Measurements from ENCODE around the gene ZNF43. TPM values are rescaled to one million over a fixed set of nuclear protein-coding genes. Genes with fewer than 3 reads are reported as not detected.
A peak's percentile ranks its signal among the peaks of the same experiment; 100 is the strongest.
"Not testable (repeated sequence)": the region's sequence is repeated elsewhere in the genome, so short reads cannot be mapped to it uniquely, and the experiment has no call there.

The ZNF43 gene
- total RNA-seq, 8 experiments from 2014 or later, result 1.3 to 32.5 (median 13.7) TPM

GRCh38 chr19:21843081-21843480 is 7.1 kb upstream of the ZNF43 start:
- Histone ChIP-seq H3K4me3 (no peak overlapping the region), H3K27ac (no peak overlapping the region), H3K4me1 (replicated peaks in 1 of 2) (no peaks in the 10 kb centered on the region)
- no peak for ATAC-seq (replicated peaks in 6 of 8)
- in situ Hi-C loops (cut with MboI; ENCODE audit: low pct_unique_long_range_greater_than_20kb in 2 of 9, low sequenced_read_pairs in 9 of 9, unreplicated experiment in 9 of 9), result no loop called here
- WGBS, 10 experiments, result 69 to 100% (median 93%) methylated on average over 1 to 2 of the region's 5 CpGs; no CpG with 5 or more reads in 1 of the 10 experiments

GRCh38 chr19:21841488-21842097 is 5.6 kb upstream of the ZNF43 start:
- peaks cover under 1 to 1% of the 10 kb centered on the region in 2 donors for H3K4me1 ChIP-seq (replicated peaks in 1 of 2)
- ATAC-seq (replicated peaks in 6 of 8), result no peak
- no peak overlapping the region for H3K27ac ChIP-seq
- in situ Hi-C loops (cut with MboI; ENCODE audit: low pct_unique_long_range_greater_than_20kb in 2 of 9, low sequenced_read_pairs in 9 of 9, unreplicated experiment in 9 of 9), result no loop called here
- no peak overlapping the region for H3K4me3 ChIP-seq
- WGBS, 10 experiments, result 60 to 100% (median 100%) methylated on average over 1 of the region's 1 CpG; no CpG with 5 or more reads in 5 of the 10 experiments

GRCh38 chr19:21841081-21841480 is 5.1 kb upstream of the ZNF43 start:
- no peak for ATAC-seq (replicated peaks in 6 of 8)
- Histone ChIP-seq H3K4me1 (replicated peaks in 1 of 2) (peaks cover 3 to 5% of the 10 kb centered on the region in 2 donors), H3K4me3 (no peak overlapping the region), H3K27ac (no peak overlapping the region)
- in situ Hi-C loops (cut with MboI; ENCODE audit: low pct_unique_long_range_greater_than_20kb in 2 of 9, low sequenced_read_pairs in 9 of 9, unreplicated experiment in 9 of 9), result no loop called here
- WGBS, 10 experiments, result 63 to 100% (median 88%) methylated on average over 1 to 4 of the region's 5 CpGs; no CpG with 5 or more reads in 3 of the 10 experiments

GRCh38 chr19:21839976-21840375 is 4.0 kb upstream of the ZNF43 start:
- no peak for ATAC-seq (replicated peaks in 6 of 8)
- Histone ChIP-seq H3K27ac (no peak overlapping the region), H3K4me1 (replicated peaks in 1 of 2) (peaks cover 3 to 5% of the 10 kb centered on the region in 2 donors), H3K4me3 (no peak overlapping the region)
- in situ Hi-C loops (cut with MboI; ENCODE audit: low pct_unique_long_range_greater_than_20kb in 2 of 9, low sequenced_read_pairs in 9 of 9, unreplicated experiment in 9 of 9), result no loop called here
- 83% methylated on average over 1 of the region's 1 CpG; no CpG with 5 or more reads in 9 of the 10 experiments for WGBS, 10 experiments

GRCh38 chr19:21838646-21839045 is 2.7 kb upstream of the ZNF43 start:
- 71 to 100% (median 100%) methylated on average over 1 to 4 of the region's 4 CpGs; no CpG with 5 or more reads in 3 of the 10 experiments for WGBS, 10 experiments

GRCh38 chr19:21835429-21835809 is 563 bp downstream of the ZNF43 start:
- no peak for ATAC-seq (replicated peaks in 6 of 8)
- H3K4me3 ChIP-seq, result peak overlapping the region; percentile 56 to 92 (median 77)
- peaks cover 3 to 5% of the 10 kb centered on the region in 2 donors for H3K4me1 ChIP-seq (replicated peaks in 1 of 2)
- in situ Hi-C loops (cut with MboI; ENCODE audit: low pct_unique_long_range_greater_than_20kb in 2 of 9, low sequenced_read_pairs in 9 of 9, unreplicated experiment in 9 of 9), result no loop called here
- 0 to 53% (median 23%) methylated on average over 1 to 14 of the region's 23 CpGs; no CpG with 5 or more reads in 1 of the 10 experiments for WGBS, 10 experiments
- H3K27ac ChIP-seq, result peak overlapping the region; percentile 95 to 96

More at GRCh38 chr19:21838646-21839045, 2.7 kb upstream of the ZNF43 start:
- ATAC-seq (replicated peaks in 6 of 8), result no peak
- Histone ChIP-seq H3K4me1 (replicated peaks in 1 of 2) (peaks cover 3 to 5% of the 10 kb centered on the region in 2 donors), H3K27ac (no peak overlapping the region), H3K4me3 (no peak overlapping the region)
- in situ Hi-C loops (cut with MboI; ENCODE audit: low pct_unique_long_range_greater_than_20kb in 2 of 9, low sequenced_read_pairs in 9 of 9, unreplicated experiment in 9 of 9), result no loop called here

GRCh38 chr19:21833733-21834132 is 2.2 kb downstream of the ZNF43 start:
- Histone ChIP-seq H3K4me1 (replicated peaks in 1 of 2) (peaks cover 3 to 5% of the 10 kb centered on the region in 2 donors), H3K27ac (no peak overlapping the region), H3K4me3 (no peak overlapping the region)
- in situ Hi-C loops (cut with MboI; ENCODE audit: low pct_unique_long_range_greater_than_20kb in 2 of 9, low sequenced_read_pairs in 9 of 9, unreplicated experiment in 9 of 9), result no loop called here
- WGBS, 10 experiments, result 86 to 100% (median 96%) methylated on average over 1 to 9 of the region's 10 CpGs
- no peak for ATAC-seq (replicated peaks in 6 of 8)

GRCh38 chr19:21824679-21825078 is 11.3 kb downstream of the ZNF43 start:
- H3K4me3 ChIP-seq, result no peak overlapping the region
- H3K4me1 ChIP-seq (replicated peaks in 1 of 2), result no peaks in the 10 kb centered on the region
- H3K27ac ChIP-seq, result no peak overlapping the region
- in situ Hi-C loops (cut with MboI; ENCODE audit: low pct_unique_long_range_greater_than_20kb in 2 of 9, low sequenced_read_pairs in 9 of 9, unreplicated experiment in 9 of 9), result no loop called here
- no peak for ATAC-seq (replicated peaks in 6 of 8)
- WGBS, 10 experiments, result 27 to 100% (median 86%) methylated on average over 1 of the region's 1 CpG; no CpG with 5 or more reads in 1 of the 10 experiments

- no peak overlapping the region for H3K27ac ChIP-seq
- no peak for ATAC-seq (replicated peaks in 6 of 8)
- WGBS, 10 experiments, result 78 to 100% (median 97%) methylated on average over 1 to 4 of the region's 4 CpGs; no CpG with 5 or more reads in 4 of the 10 experiments
- no peak overlapping the region for H3K4me3 ChIP-seq
- in situ Hi-C loops (cut with MboI; ENCODE audit: low pct_unique_long_range_greater_than_20kb in 2 of 9, low sequenced_read_pairs in 9 of 9, unreplicated experiment in 9 of 9), result no loop called here
- H3K4me1 ChIP-seq (replicated peaks in 1 of 2), result no peaks in the 10 kb centered on the region
Observed at GRCh38 chr19:21823224-21823623, 12.8 kb downstream of the ZNF43 start.

GRCh38 chr19:21812448-21812847 is 23.5 kb downstream of the ZNF43 start:
- no peak overlapping the region for H3K27ac ChIP-seq
- in situ Hi-C loops (cut with MboI; ENCODE audit: low pct_unique_long_range_greater_than_20kb in 2 of 9, low sequenced_read_pairs in 9 of 9, unreplicated experiment in 9 of 9), result no loop called here
- no peak overlapping the region for H3K4me3 ChIP-seq
- 70 to 100% (median 92%) methylated on average over 1 to 4 of the region's 4 CpGs; no CpG with 5 or more reads in 2 of the 10 experiments for WGBS, 10 experiments
- H3K4me1 ChIP-seq (replicated peaks in 1 of 2), result no peaks in the 10 kb centered on the region
- ATAC-seq (replicated peaks in 6 of 8), result no peak

GRCh38 chr19:21808400-21809000 is 27.5 kb downstream of the ZNF43 start:
- H3K27ac ChIP-seq; in situ Hi-C loops (cut with MboI; ENCODE audit: low pct_unique_long_range_greater_than_20kb in 2 of 9, low sequenced_read_pairs in 9 of 9, unreplicated experiment in 9 of 9); H3K4me1 ChIP-seq (replicated peaks in 1 of 2); H3K4me3 ChIP-seq; ATAC-seq (replicated peaks in 6 of 8): not testable (repeated sequence)
- WGBS, 10 experiments, result 71 to 100% (median 91%) methylated on average over 1 to 3 of the region's 3 CpGs; no CpG with 5 or more reads in 2 of the 10 experiments

- 0 to 100% (median 59%) methylated on average over 1 to 5 of the region's 5 CpGs for WGBS, 10 experiments
- H3K4me1 ChIP-seq (replicated peaks in 1 of 2), result no peaks in the 10 kb centered on the region
- no peak overlapping the region for H3K4me3 ChIP-seq
- no peak for ATAC-seq (replicated peaks in 6 of 8)
- no peak overlapping the region for H3K27ac ChIP-seq
- in situ Hi-C loops (cut with MboI; ENCODE audit: low pct_unique_long_range_greater_than_20kb in 2 of 9, low sequenced_read_pairs in 9 of 9, unreplicated experiment in 9 of 9), result no loop called here
Observed at GRCh38 chr19:21789466-21790085, 46.4 kb downstream of the ZNF43 start.

GRCh38 chr19:21786936-21787335 is 49.0 kb downstream of the ZNF43 start:
- in situ Hi-C loops (cut with MboI; ENCODE audit: low pct_unique_long_range_greater_than_20kb in 2 of 9, low sequenced_read_pairs in 9 of 9, unreplicated experiment in 9 of 9), result no loop called here
- Histone ChIP-seq H3K4me1 (replicated peaks in 1 of 2) (no peaks in the 10 kb centered on the region), H3K4me3 (no peak overlapping the region), H3K27ac (no peak overlapping the region)
- WGBS, 10 experiments, result 44 to 89% (median 79%) methylated on average over 3 of the region's 3 CpGs; no CpG with 5 or more reads in 2 of the 10 experiments
- no peak for ATAC-seq (replicated peaks in 6 of 8)
